H1 (cell line): ENCODE data around the gene PRPF39.

Source experiments
- BCL11A ChIP-seq, 2 experiments: IDR thresholded peaks; one replicate each; pipeline ENCODE4 v1.6.1; 2011; ENCODE audit warnings: low read depth in 2 of 2, low read length in 2 of 2, mild to moderate bottlenecking in 2 of 2
- CTCF ChIP-seq, 3 experiments: IDR thresholded peaks; 1 replicate in 2 of 3; 2 replicates in 1 of 3; pipeline versions ENCODE4 v1.5.1 to v1.6.1; 2011; ENCODE audit warnings: low read length in 3 of 3, mild to moderate bottlenecking in 3 of 3, inconsistent platforms in 2 of 3, low read depth in 1 of 3, moderate library complexity in 1 of 3; ENCODE audit not compliant: insufficient read depth in 1 of 3; ENCODE audit errors: control extremely low read depth in 1 of 3

GRCh38 chr14:45133683-45134050 is 49.8 kb downstream of the PRPF39 start:
- TF ChIP-seq BCL11A (IDR thresholded peaks at IDR 0.05; ENCODE audit: low read depth in 2 of 2, low read length in 2 of 2), result no peak
- no peak for TF ChIP-seq CTCF (IDR thresholded peaks at IDR 0.05; ENCODE audit: control extremely low read depth in 1 of 3, insufficient read depth in 1 of 3, low read depth in 1 of 3, low read length in 3 of 3)
